NCI-H2196 (cell line): ENCODE results near the gene BTRC.
"Not testable (repeated sequence)": the region's sequence is repeated elsewhere in the genome, so short reads cannot be mapped to it uniquely, and the experiment has no call there.

Experiments
- DNase-seq: peaks from one replicate; lab custom pipeline; 2025; ENCODE audit not compliant: unreplicated experiment; lab: John Stamatoyannopoulos, UW

The BTRC gene

DNA sequence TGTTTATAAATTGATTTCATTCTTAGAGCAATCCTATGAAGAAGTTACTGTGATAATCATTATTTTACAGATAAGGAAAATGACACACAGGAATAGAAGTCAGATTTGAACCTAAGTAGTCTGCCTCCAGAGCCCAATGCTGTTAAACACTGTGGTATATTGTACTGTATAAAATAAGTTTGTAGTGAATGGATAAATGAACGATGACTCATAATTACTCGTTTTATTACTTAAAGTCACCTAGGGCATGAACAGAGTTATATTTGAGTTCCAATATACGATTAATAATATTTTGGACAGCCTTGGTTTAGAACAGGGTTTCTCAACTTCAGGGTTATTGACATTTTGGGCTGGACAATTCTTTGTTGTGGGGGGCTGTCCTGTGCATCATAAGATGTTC is 7.8 kb upstream of the BTRC start:
- no peak for DNase-seq

DNA sequence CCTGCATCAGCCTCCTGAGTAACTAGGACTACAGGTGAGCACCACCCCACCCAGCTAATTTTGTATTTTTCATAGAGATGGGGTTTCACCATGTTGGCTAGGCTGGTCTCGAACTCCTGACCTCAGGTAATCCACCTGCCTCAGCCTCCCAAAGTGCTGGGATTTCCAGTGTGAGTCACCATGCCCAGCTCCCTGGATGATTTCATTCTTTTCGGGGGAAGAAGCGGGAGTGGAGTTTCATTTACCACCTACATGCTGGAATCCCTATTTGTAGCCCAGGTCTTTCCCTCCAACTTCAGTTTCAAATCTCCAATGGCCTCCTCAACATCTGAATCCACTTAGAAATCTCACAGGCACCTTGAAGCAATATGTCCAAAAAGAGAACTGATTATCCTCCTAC is 2.9 kb upstream of the BTRC start:
- no peak for DNase-seq

DNA sequence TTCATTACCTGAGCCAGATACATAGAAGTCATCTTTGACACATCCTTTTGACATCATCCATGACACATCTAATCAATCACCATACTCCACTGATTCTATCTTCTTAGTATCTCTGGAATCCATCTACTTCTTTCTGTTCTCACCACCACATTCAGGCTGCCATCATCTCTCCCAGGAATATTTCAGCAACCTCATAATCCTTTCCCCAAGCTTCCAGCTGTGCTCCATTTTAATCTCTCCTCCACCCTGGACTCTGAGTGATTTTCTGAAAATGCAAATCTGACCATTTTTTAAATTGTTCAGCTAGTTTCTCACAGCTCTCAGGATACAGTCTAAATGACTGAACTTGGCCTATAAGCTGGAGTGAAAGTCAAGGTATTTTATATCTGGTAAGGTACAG is 2.5 kb upstream of the BTRC start:
- no peak for DNase-seq

DNA sequence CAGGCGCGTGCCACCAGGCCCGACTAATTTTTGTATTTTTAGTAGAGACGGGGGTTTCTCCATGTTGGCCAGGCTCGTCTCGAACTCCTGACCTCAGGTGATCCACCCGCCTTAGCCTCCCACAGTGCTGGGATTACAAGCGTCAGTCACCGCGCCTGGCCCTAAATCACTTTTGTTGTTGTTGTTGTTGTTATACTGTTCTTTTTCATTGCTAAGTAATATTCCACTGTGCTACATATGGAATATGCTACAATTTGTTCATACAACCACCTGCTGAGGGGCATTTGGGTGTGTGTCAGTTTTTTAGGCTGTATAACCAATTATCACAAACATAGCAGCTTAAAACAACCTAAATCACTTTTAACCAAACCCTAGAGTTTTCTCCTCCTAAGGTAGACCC is 1.1 kb upstream of the BTRC start:
- DNase-seq, result not testable (repeated sequence)

DNA sequence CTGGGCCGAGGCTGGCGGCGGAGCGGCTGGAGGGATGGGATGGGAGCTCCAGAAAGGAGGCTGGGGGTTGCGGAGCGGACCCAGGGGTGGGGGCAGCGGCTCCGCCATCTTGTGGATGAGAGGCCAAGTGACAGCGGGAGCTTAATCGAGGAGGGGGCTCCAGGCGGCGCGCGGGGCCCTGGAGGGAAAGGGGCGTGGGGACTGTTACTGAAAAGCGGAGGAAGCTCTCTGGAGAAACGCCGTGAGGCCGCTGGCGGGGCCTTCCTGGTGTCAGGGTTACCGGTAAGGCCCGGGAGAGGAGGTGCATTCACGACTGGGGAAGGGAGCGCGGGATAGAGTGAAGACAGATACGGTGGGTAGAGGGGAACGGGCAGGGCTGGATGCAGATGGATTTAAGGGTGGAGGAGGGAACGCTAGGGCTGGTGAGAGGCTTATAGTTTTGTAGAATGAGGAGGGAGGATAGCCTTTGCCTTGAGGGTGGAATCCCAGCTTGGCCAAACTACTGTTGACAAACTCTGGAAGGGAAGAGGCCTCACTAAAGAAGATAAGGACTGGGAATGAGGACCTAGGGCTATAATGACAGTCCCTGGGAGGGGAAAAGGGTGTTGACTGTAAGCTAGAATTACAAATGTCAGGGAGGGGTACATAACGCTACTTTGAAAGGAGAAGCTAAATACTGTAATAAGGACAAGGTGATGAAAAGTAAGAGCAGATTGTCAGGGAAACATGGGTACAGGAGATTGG is 535 bp downstream of the BTRC start:
- no peak for DNase-seq

DNA sequence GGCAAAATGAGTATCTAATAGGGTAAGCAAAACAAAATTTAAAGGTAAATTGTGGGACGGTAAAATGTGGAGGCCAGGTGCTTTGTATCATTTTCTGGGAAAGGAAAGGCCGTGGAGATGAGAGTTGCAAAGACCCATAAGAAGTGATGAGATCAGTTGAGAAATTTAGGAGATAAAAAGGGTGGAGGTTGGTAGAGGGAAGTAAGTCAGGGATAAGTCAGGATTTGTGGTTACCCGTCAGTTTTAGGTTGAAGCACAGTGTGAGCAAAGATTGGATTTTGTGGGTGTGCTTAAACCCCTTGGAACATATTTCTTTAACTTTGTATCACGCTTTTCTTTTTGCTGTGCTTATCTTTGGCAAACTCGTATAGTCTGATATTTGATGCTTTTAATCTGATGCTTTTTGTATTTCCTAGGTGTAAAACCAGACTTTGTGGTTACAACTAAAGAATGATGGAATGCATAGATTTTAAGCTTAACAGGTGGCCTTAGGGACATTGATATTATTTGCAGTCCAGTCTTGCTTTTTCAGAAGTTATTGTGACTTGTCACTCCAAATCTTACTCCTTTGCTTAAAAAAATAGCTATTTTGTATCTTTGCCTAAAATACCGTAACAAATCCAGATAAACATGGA is 1.2 kb downstream of the BTRC start:
- no peak for DNase-seq

DNA sequence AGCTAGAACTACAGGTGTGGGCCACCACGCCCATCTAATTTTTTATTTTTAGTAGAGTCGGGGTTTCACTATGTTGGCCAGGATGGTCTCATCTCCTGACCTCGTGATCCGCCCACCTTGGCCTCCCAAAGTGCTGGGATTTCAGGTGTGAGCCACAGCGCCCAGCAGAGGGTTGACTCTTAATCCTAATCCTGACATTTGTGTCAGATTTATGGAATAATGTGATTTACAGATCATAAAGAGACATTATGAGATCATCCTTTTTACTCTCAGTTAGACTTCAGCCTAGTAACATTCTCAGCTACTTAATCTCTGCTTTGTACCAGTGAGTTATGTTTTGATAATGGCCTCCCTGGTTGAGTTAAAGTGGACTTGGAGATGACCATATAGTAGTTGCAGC is 2.2 kb downstream of the BTRC start:
- no peak for DNase-seq

DNA sequence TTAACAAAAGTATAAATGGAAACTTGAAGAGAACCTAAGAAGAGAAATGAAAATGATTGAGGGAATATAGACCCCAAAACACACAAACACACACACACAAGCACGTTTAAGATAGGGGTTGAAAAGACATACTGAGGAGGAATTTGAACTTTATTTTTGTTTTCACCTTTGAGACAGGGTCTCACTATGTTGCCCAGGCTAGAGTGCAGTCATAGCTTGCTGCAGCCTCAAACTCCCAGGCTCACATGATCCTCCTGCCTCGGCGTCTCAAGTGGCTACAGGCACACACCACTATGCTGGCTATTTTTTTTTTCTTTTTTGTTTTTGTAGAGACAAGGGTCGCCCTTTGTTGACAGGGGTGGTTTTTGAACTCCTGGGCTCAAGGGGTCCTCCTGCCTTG is 4.0 kb downstream of the BTRC start:
- DNase-seq, result no peak

DNA sequence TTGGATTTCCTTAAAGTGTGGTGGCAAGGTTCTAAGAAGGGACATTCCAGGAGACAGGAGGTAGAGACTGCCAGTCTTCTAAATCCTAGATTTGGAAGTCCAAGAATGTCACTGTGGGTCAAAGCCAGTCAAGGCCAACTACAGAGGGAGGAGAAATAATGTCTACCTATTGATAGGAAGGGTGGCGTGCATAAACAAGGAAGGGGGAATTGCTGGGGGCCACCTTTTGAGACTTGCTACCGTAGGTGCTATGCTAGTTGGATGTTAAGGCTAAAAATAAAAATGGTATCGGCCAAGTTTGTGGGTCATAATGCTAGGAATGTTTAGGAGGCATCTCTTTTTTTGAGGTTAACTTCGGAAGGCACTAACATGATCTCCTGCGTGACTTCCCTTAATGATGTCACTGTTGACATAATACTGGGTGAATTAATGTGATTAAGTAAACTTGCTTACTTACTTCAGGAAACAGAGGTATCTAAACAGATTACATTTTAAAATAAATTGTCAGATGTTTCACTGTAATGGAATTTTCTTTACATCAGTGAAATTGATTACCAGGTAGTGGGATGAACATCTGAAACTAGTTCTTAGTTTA is 4.8 kb downstream of the BTRC start:
- no peak for DNase-seq

DNA sequence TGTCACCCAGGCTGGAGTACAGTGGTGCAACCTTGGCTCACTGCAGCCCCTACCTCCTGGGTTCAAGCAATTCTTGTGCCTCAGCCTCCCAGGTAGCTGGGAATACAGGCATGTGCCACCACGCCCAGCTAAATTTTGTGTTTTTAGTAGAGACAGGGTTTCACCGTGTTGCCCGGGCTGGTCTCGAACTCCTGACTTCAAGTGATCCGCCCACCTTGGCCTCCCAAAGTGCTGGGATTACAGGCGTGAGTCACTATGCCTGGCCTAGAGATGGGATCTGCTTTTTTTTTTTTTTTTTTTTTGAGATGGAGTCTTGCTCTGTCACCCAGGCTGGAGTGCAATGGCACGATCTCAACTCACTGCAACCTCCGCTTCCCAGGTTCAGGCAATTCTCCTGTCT is 6.1 kb downstream of the BTRC start:
- DNase-seq, result not testable (repeated sequence)

DNA sequence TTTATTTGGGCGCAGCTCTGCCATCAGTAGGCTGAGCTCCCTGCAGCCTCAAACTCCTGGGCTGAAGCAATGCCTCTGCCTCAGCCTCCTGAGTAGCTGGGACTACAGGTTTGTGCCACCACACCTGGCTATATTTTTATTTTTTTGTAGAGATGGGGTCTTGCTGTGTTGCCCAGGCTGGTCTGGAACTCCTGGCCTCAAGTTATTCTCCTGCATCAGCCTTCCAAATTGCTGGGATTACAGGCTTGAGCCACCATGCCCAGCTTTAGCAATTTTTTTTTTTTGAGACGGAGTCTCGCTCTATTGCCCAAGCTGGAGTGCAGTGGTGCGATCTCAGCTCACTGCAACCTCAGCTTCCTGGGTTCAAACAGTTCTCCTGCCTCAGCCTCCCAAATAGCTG is 6.9 kb downstream of the BTRC start:
- DNase-seq, result not testable (repeated sequence)

DNA sequence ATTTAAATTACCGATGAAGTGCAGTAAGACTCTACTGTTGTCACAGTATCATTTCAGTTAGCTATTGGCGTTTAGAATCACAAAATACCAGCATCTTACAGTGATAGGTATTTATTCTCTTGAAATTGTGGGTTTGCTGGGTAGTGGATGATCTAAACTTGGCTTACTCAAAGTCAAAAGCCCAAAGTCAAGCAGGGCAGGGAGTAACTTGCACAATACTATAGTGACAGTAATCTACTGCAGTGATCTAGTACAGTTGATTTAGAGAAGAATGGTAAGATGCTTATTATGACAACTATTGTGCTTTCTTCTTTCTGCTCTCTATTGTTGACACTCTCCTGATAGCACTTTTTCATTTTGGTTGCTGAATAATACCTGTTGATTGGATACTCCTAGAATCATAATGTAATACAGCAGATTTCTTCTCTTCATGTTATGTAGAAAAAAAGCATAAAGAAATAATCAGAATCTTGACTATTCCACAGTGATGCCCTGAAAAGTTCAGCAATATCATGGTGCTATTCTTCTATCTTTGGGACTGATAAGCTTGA is 10.0 kb downstream of the BTRC start:
- no peak for DNase-seq

DNA sequence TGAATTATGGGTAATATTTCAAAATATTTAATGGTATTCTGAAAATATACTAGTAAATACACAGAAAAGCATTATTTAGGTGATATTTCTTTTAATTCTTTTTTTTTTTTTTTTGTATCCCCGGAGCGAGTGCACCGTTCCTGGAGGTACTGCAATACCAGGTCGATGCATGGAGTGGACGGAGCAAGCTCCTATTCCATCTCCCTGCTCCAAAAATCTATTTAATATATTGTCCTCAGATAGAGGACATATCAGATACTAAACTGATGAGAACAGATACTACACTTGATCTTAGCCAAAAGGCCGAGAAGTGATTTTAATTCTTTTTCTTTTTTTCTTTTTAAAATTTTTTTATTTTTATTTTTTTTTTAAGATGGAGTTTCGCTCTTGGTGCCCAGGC is 10.8 kb downstream of the BTRC start:
- DNase-seq, result no peak

DNA sequence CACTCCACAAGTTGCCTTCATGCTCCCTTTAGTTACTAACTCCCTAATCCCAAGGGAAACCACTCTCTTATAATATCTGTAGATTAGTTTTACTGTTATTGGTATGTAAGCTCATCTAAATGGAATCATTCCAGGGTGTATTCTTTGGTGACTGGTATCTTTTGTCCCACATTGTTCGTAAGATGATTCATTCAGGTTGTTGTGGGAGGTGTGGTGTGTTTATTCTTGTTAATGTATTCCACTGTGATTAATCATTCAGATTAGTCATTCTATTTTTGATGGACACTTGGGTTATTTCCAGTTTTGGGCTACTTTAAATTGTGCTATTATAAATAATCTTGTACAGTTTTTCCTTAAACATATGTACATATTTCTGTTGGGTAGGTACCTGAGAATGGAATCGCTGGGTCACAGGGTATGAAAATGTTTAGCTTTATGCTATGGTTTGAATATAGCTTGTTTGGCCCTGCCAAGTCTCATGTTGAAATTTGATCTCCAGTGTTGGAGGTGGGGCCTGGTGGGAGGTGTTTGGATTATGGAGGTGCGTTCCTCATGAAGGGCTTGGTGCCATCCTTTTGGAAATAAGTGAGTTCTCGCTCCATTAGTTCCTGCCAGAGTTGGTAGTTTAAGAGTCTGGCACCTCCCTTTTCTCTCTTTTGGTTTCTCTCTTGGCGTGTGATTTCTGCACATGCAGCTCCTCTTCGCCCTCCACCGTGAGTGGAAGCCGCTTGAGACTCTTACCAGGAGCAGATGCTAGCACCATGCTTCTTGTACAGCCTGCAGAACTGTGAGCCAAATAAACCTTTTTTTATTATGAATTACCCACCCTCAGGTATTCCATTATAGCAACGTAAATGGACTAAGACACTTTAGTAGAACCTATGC is 13.8 kb downstream of the BTRC start:
- DNase-seq, result no peak

DNA sequence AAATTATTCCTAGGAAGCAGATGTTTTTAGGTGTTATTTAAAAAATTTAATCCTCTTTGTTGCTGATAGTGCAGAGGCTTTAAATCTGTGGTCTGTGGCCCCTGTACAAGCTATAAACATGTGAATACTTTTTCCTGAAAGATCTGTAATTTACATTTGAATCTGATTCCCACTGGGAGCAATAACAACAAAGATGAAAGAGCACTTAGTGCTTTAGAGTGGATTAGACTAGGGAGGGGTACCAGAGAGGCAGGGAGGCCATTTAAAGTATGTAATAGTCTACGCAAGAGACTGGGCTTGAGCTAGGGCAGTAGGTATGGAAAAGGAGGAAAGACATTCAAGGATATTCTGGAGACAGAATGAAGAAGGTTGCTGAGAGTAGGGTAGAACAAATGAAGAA is 19.1 kb downstream of the BTRC start:
- no peak for DNase-seq

DNA sequence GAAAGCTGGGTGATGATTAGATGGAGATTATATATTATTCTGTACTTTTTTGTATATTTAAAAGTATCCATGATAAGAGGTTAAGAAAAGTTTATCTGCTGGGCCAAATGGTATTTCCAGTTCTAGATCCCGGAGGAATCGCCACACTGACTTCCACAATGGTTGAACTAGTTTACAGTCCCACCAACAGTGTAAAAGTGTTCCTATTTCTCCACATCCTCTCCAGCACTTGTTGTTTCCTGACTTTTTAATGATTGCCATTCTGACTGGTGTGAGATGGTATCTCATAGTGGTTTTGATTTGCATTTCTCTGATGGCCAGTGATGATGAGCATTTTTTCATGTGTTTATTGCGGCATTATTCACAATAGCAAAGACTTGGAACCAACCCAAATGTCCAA is 20.0 kb downstream of the BTRC start:
- DNase-seq, result not testable (repeated sequence)

DNA sequence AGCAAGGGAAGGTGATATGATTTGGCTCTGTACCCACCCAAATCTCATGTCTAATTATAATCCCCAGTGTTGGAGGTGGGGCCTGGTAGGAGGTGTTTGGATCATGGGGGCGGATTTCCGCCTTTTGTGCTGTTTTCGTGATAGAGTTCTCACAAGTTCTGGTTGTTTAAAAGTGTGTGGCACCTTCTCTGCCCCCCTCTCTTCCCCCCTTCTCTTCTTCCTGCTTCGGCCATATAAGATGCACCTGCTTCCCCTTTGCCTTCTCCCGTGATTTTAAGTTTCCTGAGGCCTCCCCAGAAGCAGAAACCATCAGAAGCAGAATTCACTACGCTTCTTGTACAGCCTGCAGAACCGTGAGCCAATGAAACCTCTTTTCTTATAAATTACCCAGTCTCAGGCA is 21.1 kb downstream of the BTRC start:
- no peak for DNase-seq

DNA sequence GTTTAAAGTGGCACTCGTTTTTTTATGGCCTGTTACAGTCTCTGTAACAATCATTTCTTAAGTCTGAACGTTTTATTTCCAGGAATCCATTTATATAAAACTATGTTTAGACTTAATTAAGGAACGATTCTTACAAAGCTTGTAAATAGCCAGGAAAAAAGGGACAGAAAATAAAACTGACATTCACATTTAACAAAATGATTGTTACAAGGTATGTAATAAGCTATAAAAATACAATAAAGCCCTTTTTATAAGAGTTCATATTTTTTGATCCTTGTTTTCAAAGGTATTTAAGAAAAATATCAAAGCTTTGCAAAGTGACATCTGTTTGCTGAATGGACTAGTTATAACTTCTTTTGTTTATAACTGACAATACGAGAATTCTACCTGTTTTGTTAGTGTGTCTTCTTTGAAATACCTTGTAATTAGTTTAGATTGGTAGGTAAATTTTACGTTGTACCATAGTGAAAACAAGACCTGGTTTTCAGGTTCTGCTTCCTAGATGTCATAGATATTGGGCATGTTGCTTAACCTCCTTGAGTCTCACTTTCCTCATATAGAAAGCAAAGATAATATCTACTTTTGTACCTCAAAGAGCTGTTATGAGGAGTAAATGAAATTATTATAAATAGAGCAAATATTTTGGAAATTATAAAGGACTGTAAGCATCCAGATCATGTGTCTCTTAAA is 25.8 kb downstream of the BTRC start:
- DNase-seq, result no peak

DNA sequence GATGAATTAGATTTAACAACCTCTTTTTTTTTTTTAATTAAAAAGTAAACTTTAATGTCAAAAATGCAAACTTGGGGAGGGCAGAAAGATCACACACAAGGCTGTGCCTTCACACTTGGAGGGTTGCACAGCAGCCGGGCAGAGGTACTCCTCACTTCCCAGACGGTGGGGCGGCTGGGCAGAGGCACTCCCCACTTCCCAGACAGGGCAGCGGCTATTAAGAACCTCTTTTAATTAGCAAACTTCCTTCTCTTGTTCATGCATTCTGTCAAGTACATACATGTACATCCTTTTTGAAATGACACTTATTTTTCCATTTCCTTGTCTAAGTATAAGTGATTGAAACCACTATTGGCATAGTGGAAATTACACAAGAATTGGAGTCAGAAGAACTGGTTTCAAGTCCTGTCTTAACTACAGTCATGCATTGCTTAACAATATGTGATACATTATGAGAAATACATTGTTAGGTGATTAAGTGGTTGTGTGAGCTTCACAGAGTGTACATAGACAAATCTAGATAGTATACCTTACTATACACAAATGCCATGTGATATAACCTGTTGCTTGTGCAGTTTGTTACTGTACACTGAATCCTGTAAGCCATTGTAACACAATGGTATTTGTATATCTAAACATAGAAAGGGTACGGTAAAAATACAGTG is 26.5 kb downstream of the BTRC start:
- no peak for DNase-seq
